Natural killer cell (primary cell): Measurements from ENCODE around the gene IFNL2. TPM values are rescaled to one million over a fixed set of nuclear protein-coding genes. Genes with fewer than 3 reads are reported as not detected.
A peak's percentile ranks its signal among the peaks of the same experiment; 100 is the strongest.

Experiments used
- ATAC-seq, 3 donors: fragments of 150-1000 bp in 2 of 3; fragments of 200-7000 bp in 1 of 3; cut with Tn5 transposase; 1 replicate in 1 of 3; 2 replicates in 2 of 3; pipeline ENCODE4 v1.10.0; 2021; ENCODE audit warnings: mild to moderate bottlenecking in 2 of 3, moderate library complexity in 2 of 3
- DNase-seq, 2 donors: peaks; one replicate each; pipeline versions ENCODE4 v3.0.0 to v3.0.0-alpha.2; 2013 to 2021; ENCODE audit warnings: mixed read lengths in 1 of 2
- H3K27ac ChIP-seq: one replicate; pipeline ENCODE4 v1.5.1; 2013; ENCODE audit warnings: mild to moderate bottlenecking, low read length
- H3K27me3 ChIP-seq: one replicate; pipeline ENCODE4 v1.6.1; 2013; ENCODE audit warnings: low read length; ENCODE audit not compliant: control insufficient read depth, insufficient read depth
- H3K36me3 ChIP-seq: one replicate; pipeline ENCODE4 v1.6.1; 2013; ENCODE audit warnings: low read length; ENCODE audit not compliant: control insufficient read depth, insufficient read depth
- H3K4me1 ChIP-seq: one replicate; pipeline ENCODE4 v1.6.1; 2013; ENCODE audit warnings: low read length; ENCODE audit not compliant: control insufficient read depth, insufficient read depth
- H3K4me3 ChIP-seq: one replicate; pipeline ENCODE4 v1.5.1; 2013; ENCODE audit warnings: low read length
- H3K9me3 ChIP-seq: one replicate; pipeline ENCODE4 v1.6.1; 2013; ENCODE audit warnings: low read length; ENCODE audit not compliant: control insufficient read depth, insufficient read depth
- H3K27ac Mint-ChIP-seq, 2 donors: one replicate each; pipeline ENCODE4 v1.8.0; 2022; ENCODE audit warnings: mild to moderate bottlenecking in 2 of 2, mixed read lengths in 2 of 2, moderate library complexity in 1 of 2
- H3K27me3 Mint-ChIP-seq, 2 donors: one replicate each; pipeline ENCODE4 v1.8.0; 2022; ENCODE audit warnings: low read depth in 2 of 2, mixed read lengths in 2 of 2
- H3K36me3 Mint-ChIP-seq: one replicate; pipeline ENCODE4 v1.8.0; 2022; ENCODE audit warnings: mixed read lengths
- H3K4me1 Mint-ChIP-seq, 2 donors: one replicate each; pipeline ENCODE4 v1.8.0; 2022; ENCODE audit warnings: mixed read lengths in 2 of 2
- H3K4me3 Mint-ChIP-seq: one replicate; pipeline ENCODE4 v1.8.0; 2022; ENCODE audit warnings: mild to moderate bottlenecking, moderate library complexity, mixed read lengths
- H3K9me3 Mint-ChIP-seq, 2 donors: one replicate each; pipeline ENCODE4 v1.8.0; 2022; ENCODE audit warnings: mixed read lengths in 2 of 2
- WGBS: methylation state at CpG from one replicate; pipeline ENCODE4 v1.1.7; 2013; ENCODE audit warnings: missing lambda C conversion rate; ENCODE audit not compliant: insufficient coverage; 5-methylcytosine and 5-hydroxymethylcytosine counted together
- intact Hi-C: fragments of 100-400 bp; cut with micrococcal nuclease; formaldehyde crosslinking; loops from one replicate; pipeline ENCODE4 v1.14.2; 2022
- total RNA-seq, 4 donors: library from RNA; stranded (reverse); fragments of 120-200 nt in 1 of 4; gene quantifications; one replicate each; pipeline versions ENCODE4 v1.2.3 to v1.2.4, GENCODE V29; 2013 to 2022
- TF ChIP-seq, protein P1 (sequence below): fragments of 200-600 bp; IDR thresholded peaks from one replicate; pipeline ENCODE4 v1.8.0; 2022; ENCODE audit warnings: antibody characterized with exemption

Gene IFNL2
- total RNA-seq, 3 donors from 2014 or later (not counting 1 experiment from before 2014, with no cell fraction given): not detected

DNA sequence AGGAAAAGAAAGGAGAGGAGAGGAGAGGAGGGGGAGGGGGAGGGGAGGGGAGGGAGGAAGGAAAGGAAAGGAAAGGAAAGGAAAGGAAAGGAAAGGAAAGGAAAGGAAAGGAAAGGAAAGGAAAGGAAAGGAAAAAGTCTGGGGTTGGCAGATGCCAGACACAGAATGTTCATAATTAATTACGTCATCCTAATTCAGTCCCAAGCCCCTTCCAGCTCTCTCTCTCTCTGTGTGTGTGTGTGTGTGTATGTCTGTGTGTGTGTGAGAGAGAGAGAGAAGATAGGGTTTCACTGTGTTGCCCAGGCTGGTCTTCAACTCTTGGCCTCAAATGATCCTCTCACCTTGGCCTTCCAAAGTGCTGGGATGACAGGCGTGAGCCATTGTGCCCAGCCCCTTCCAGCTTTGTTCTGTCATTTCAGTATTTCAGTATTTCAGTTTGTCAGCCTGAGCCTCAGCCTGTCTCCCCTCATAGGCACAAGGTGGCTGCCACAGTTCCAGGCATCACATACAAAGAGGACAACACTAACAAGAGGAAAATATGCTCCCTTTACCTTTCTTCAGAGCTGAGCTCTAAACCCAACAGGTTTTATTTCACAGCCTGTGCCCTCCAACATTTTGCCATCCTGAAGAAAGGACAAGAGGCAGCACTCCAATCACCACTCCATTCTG, 38.0 kb upstream of the IFNL2 start:
- no peak overlapping the region for H3K4me3 ChIP-seq
- no peaks in the 10 kb centered on the region for H3K27me3 ChIP-seq
- Mint-ChIP-seq H3K4me1 (no peaks in the 10 kb centered on the region), H3K36me3 (no peaks in the 10 kb centered on the region), H3K27me3 (peaks cover 0 to 2% of the 10 kb centered on the region in 2 donors), H3K27ac (no peak overlapping the region), H3K9me3 (no peaks in the 10 kb centered on the region), H3K4me3 (no peak overlapping the region)
- DNase-seq (no peak), ATAC-seq (no peak)
- intact Hi-C loops: no loop called here
- H3K27ac ChIP-seq: no peak overlapping the region
- 72% methylated on average over 1 of the region's 2 CpGs for WGBS
- H3K36me3 ChIP-seq: no peaks in the 10 kb centered on the region
- TF ChIP-seq, protein P1, sequence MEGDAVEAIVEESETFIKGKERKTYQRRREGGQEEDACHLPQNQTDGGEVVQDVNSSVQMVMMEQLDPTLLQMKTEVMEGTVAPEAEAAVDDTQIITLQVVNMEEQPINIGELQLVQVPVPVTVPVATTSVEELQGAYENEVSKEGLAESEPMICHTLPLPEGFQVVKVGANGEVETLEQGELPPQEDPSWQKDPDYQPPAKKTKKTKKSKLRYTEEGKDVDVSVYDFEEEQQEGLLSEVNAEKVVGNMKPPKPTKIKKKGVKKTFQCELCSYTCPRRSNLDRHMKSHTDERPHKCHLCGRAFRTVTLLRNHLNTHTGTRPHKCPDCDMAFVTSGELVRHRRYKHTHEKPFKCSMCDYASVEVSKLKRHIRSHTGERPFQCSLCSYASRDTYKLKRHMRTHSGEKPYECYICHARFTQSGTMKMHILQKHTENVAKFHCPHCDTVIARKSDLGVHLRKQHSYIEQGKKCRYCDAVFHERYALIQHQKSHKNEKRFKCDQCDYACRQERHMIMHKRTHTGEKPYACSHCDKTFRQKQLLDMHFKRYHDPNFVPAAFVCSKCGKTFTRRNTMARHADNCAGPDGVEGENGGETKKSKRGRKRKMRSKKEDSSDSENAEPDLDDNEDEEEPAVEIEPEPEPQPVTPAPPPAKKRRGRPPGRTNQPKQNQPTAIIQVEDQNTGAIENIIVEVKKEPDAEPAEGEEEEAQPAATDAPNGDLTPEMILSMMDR: no peak
- H3K4me1 ChIP-seq: no peaks in the 10 kb centered on the region
- H3K9me3 ChIP-seq: no peaks in the 10 kb centered on the region

DNA sequence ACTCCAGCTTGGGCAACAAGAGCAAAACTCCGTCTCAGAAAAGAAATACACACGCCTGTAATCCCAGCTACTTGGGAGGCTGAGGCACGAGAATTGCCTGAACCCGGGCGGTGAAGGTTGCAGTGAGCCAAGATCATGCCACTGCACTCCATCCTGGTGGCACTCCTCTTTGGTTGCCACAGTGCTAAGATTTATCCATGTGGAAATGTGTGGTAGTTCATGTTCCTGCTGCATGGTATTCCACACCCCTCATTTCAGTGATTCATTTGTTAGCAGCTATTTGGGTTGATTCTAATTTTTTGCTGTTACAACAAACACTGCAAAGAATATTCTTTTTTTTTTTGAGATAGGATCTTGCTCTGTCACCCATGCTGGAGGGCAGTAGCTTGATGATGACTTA, 35.5 kb upstream of the IFNL2 start:
- DNase-seq (no peak), ATAC-seq (no peak)
- Mint-ChIP-seq H3K27me3 (no peaks in the 10 kb centered on the region), H3K27ac (no peak overlapping the region), H3K4me1 (peaks cover 9 to 19% of the 10 kb centered on the region in 2 donors), H3K9me3 (no peaks in the 10 kb centered on the region), H3K4me3 (no peak overlapping the region), H3K36me3 (no peaks in the 10 kb centered on the region)
- 92% methylated on average over 5 of the region's 5 CpGs for WGBS
- H3K4me3 ChIP-seq: no peak overlapping the region
- H3K36me3 ChIP-seq: no peaks in the 10 kb centered on the region
- peaks cover 19% of the 10 kb centered on the region for H3K4me1 ChIP-seq
- H3K27me3 ChIP-seq: no peaks in the 10 kb centered on the region
- no peak overlapping the region for H3K27ac ChIP-seq
- intact Hi-C loops: no loop called here
- TF ChIP-seq, protein P1: no peak
- no peaks in the 10 kb centered on the region for H3K9me3 ChIP-seq

DNA sequence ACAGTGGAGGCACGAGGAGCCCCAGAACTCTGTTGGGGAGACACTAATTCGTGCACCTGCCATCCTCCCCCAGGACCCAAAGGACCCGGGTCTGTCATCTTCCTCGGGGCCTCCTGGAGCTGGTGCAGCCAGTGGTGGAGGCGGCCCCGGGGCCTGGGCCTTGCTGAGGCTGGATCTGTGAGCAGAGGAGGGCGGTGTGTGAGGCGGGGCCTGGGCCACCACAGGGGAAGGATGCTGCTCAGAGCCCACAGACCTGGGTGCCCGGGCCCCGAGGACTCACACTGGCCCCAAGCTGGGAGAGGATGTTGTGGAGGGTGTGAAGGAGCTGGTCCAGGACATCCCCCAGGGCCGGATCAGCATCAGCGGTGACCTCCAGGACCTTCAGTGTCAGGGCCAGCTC, 31.7 kb upstream of the IFNL2 start:
- Histone ChIP-seq H3K4me1 (peaks cover 28% of the 10 kb centered on the region), H3K9me3 (no peaks in the 10 kb centered on the region), H3K27me3 (no peaks in the 10 kb centered on the region), H3K4me3 (no peak overlapping the region), H3K36me3 (no peaks in the 10 kb centered on the region), H3K27ac (no peak overlapping the region)
- intact Hi-C loops: no loop called here
- Mint-ChIP-seq H3K27ac (peak overlapping the region in 1 of 2 donors; percentile 78), H3K4me3 (no peak overlapping the region), H3K9me3 (no peaks in the 10 kb centered on the region), H3K36me3 (no peaks in the 10 kb centered on the region), H3K4me1 (peaks cover 19 to 30% of the 10 kb centered on the region in 2 donors), H3K27me3 (no peaks in the 10 kb centered on the region)
- TF ChIP-seq, protein P1: no peak
- peak; percentile 65 to 87 (median 84) for ATAC-seq
- DNase-seq: peak; percentile 48 to 52
- WGBS: 49% methylated on average over 12 of the region's 12 CpGs
